ENCODE data around the gene TAF13.

The TAF13 gene

DNA sequence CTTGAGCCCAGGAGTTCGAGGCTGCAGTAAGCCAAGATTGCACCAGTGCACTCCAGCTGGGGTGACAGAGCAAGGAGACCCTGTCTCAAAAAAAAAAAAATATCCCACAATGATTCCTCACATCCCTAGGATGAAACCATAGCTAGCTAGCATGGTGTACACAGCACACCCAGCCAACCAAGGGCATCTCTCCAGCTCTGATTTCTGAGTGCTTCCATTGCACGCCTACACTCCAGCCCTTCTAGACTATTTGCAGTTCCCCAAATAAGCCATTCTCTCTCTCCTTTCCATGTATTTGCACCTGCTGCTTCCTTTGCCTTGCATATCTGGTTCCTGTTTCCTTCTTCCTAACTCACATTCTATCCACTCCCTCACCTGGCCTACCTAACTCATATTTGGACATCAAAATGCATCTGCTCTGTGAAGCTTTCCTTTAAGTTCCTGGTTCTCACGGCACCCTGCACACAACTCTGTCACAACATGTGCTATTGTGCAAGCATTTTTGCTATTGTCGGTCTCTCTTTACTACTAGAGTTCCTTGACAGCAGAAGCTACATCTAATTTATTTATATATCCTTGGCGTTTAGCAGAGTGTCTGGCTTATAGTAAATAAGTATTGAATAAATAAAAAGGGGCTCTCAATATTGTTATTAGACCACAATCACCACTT, 35.7 kb upstream of the TAF13 start:
- ChIA-PET POLR2A (interaction anchor here (0.7 to 4.2 kb wide), 2 partner anchors 9 to 11 kb away, joined by 4 to 50 read pairs; no protein-coding TSS in a partner anchor), CTCF (interaction anchor here (0.6 to 3.6 kb wide), 13 partner anchors 9 to 1018 kb away, joined by 3 to 44 read pairs (median 4); partner anchors contain the start of gene SARS1)
- Histone ChIP-seq H3K36me3 (ENCODE audit: control insufficient read depth in 2 of 2, insufficient read depth in 1 of 2, low read length in 2 of 2) (no peaks in the 10 kb centered on the region), H3K9me3 (ENCODE audit: control insufficient read depth, insufficient read depth, low read depth, low read length) (no peaks in the 10 kb centered on the region), H3K4me1 (ENCODE audit: control insufficient read depth, insufficient read depth, low read length) (no peaks in the 10 kb centered on the region), H3K27ac (ENCODE audit: extremely low read depth, low read depth, low read length) (no peak overlapping the region), H3K4me3 (ENCODE audit: low read depth, low read length) (no peak overlapping the region)
- TF ChIP-seq, protein P1, sequence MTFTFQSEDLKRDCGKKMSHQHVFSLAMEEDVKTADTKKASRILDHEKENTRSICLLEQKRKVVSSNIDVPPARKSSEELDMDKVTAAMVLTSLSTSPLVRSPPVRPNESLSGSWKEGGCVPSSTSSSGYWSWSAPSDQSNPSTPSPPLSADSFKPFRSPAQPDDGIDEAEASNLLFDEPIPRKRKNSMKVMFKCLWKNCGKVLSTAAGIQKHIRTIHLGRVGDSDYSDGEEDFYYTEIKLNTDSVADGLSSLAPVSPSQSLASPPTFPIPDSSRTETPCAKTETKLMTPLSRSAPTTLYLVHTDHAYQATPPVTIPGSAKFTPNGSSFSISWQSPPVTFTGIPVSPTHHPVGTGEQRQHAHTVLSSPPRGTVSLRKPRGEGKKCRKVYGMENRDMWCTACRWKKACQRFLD (tag by site-specific recombination; IDR thresholded peaks at IDR 0.05), result no peak
- TF ChIP-seq, protein P2, sequence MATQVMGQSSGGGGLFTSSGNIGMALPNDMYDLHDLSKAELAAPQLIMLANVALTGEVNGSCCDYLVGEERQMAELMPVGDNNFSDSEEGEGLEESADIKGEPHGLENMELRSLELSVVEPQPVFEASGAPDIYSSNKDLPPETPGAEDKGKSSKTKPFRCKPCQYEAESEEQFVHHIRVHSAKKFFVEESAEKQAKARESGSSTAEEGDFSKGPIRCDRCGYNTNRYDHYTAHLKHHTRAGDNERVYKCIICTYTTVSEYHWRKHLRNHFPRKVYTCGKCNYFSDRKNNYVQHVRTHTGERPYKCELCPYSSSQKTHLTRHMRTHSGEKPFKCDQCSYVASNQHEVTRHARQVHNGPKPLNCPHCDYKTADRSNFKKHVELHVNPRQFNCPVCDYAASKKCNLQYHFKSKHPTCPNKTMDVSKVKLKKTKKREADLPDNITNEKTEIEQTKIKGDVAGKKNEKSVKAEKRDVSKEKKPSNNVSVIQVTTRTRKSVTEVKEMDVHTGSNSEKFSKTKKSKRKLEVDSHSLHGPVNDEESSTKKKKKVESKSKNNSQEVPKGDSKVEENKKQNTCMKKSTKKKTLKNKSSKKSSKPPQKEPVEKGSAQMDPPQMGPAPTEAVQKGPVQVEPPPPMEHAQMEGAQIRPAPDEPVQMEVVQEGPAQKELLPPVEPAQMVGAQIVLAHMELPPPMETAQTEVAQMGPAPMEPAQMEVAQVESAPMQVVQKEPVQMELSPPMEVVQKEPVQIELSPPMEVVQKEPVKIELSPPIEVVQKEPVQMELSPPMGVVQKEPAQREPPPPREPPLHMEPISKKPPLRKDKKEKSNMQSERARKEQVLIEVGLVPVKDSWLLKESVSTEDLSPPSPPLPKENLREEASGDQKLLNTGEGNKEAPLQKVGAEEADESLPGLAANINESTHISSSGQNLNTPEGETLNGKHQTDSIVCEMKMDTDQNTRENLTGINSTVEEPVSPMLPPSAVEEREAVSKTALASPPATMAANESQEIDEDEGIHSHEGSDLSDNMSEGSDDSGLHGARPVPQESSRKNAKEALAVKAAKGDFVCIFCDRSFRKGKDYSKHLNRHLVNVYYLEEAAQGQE (tag by site-specific recombination; IDR thresholded peaks at IDR 0.05), result no peak
- no peak for TF ChIP-seq ZNF155 (tag by site-specific recombination; IDR thresholded peaks at IDR 0.05)
- TF ChIP-seq ZNF664 (tag by site-specific recombination; IDR thresholded peaks at IDR 0.05), result no peak
- TF ChIP-seq, protein P3, sequence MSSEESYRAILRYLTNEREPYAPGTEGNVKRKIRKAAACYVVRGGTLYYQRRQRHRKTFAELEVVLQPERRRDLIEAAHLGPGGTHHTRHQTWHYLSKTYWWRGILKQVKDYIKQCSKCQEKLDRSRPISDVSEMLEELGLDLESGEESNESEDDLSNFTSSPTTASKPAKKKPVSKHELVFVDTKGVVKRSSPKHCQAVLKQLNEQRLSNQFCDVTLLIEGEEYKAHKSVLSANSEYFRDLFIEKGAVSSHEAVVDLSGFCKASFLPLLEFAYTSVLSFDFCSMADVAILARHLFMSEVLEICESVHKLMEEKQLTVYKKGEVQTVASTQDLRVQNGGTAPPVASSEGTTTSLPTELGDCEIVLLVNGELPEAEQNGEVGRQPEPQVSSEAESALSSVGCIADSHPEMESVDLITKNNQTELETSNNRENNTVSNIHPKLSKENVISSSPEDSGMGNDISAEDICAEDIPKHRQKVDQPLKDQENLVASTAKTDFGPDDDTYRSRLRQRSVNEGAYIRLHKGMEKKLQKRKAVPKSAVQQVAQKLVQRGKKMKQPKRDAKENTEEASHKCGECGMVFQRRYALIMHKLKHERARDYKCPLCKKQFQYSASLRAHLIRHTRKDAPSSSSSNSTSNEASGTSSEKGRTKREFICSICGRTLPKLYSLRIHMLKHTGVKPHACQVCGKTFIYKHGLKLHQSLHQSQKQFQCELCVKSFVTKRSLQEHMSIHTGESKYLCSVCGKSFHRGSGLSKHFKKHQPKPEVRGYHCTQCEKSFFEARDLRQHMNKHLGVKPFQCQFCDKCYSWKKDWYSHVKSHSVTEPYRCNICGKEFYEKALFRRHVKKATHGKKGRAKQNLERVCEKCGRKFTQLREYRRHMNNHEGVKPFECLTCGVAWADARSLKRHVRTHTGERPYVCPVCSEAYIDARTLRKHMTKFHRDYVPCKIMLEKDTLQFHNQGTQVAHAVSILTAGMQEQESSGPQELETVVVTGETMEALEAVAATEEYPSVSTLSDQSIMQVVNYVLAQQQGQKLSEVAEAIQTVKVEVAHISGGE (tag by site-specific recombination; conservative IDR thresholded peaks at IDR 0.05; ENCODE audit: low read depth), result no peak
- no peak for TF ChIP-seq ZNF24 (tag by site-specific recombination; IDR thresholded peaks at IDR 0.05)
- TF ChIP-seq ZNF560 (tag by site-specific recombination; IDR thresholded peaks at IDR 0.05; ENCODE audit: borderline replicate concordance), result no peak
- no peak for TF ChIP-seq SP2 (tag by site-specific recombination; IDR thresholded peaks at IDR 0.05)
- TF ChIP-seq ZNF658 (tag by site-specific recombination; IDR thresholded peaks at IDR 0.05), result no peak

DNA sequence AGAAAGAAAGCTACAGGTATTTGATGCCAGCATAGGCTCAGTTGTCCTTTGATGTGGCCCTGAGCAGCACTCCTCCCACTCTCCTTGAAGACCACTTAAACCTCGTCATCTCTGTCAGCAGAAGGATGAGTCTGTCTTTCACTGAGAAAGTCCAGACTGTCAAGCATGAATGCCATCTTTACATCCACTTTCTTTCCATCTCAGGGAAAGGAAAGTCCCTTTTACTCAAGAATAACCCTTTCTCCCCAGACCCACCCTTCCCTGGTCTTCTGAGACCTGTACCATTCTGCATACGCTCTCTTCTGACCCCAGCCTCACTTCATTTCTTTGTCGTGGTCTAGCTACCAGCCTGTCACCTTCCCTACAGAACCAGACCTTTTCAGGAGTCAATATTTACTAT, 34.1 kb upstream of the TAF13 start:
- Histone ChIP-seq H3K36me3 (ENCODE audit: control insufficient read depth in 2 of 2, insufficient read depth in 1 of 2, low read length in 2 of 2) (no peaks in the 10 kb centered on the region), H3K9me3 (ENCODE audit: control insufficient read depth, insufficient read depth, low read depth, low read length) (no peaks in the 10 kb centered on the region), H3K4me1 (ENCODE audit: control insufficient read depth, insufficient read depth, low read length) (no peaks in the 10 kb centered on the region), H3K4me3 (ENCODE audit: low read depth, low read length) (no peak overlapping the region), H3K27ac (ENCODE audit: extremely low read depth, low read depth, low read length) (no peak overlapping the region)
- ChIA-PET POLR2A (interaction anchor here (4.2 kb wide), 1 partner anchor 9 kb away, joined by 50 read pairs; no protein-coding TSS in a partner anchor), CTCF (interaction anchor here (0.6 to 3.6 kb wide), 3 partner anchors 10 to 89 kb away, joined by 3 to 44 read pairs (median 3); no protein-coding TSS in a partner anchor)
- TF ChIP-seq PRDM1 (tag by site-specific recombination; IDR thresholded peaks at IDR 0.05), result peak; percentile 90
- TF ChIP-seq ZNF341 (tag by site-specific recombination; IDR thresholded peaks at IDR 0.05; ENCODE audit: low read depth), result no peak
- no peak for TF ChIP-seq KLF9 (tag by site-specific recombination; IDR thresholded peaks at IDR 0.05; ENCODE audit: low read depth)
- TF ChIP-seq ZNF837 (tag by site-specific recombination; IDR thresholded peaks at IDR 0.05), result no peak
- TF ChIP-seq ZNF24 (tag by site-specific recombination; IDR thresholded peaks at IDR 0.05), result no peak
